ENCODE measurements around the gene MXD1. TPM values are rescaled to one million over a fixed set of nuclear protein-coding genes. Genes with fewer than 3 reads are reported as not detected.

The MXD1 gene
- total RNA-seq, 1 experiment from 2014 or later, result 6.5 TPM

DNA sequence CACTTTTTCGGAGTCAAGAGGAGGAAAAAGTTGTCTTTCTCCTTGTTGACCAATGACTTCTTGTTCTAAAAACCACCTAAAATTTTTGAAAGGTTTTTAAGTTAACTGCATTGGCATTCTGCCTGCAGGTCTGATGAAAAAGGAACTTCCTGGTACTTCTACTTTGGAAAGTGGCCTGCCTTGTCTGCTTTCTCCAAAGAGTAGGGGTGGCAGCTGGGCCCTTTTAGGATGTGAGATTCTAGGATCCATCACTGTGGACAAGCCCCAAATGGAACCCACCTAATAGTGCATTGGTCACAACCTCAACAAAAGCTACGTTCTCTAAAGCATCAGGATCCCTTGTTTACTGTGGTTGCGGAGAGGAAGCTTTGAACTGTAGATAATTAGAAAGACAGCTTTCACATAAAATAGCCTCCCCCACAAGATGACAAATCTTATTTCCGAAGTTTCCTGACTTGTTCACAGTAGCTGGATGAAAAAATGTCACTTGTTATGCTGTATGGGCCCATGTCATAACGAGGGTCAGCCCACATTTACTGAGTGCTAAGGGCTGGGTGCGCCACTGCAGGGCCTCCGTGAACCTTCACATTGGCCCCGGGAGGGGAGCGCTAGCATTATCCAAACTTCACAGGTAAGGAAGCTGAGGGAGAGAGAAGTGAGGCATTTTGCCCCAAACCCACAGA lies 29.1 kb downstream of the MXD1 start:
- in situ Hi-C loops (cut with HindIII; ENCODE audit: low pct_unique_long_range_greater_than_20kb, low sequenced_read_pairs), result no loop called here
- H3K9me3 ChIP-seq (ENCODE audit: control insufficient read depth, insufficient read depth, low read depth, low read length), result no peaks in the 10 kb centered on the region
- intact Hi-C loops (cut with micrococcal nuclease; ENCODE audit: unreplicated experiment), result no loop called here
- no peaks in the 10 kb centered on the region for H3K27me3 ChIP-seq (ENCODE audit: control insufficient read depth, insufficient read depth, low read length)
- no peak overlapping the region for H3K27ac ChIP-seq (ENCODE audit: low read length)
- ATAC-seq (no peak), DNase-seq (ENCODE audit: low read depth, low spot score) (no peak)
- H3K4me3 ChIP-seq (ENCODE audit: low read depth in 2 of 2, low read length in 2 of 2), result no peak overlapping the region
- no peak for TF ChIP-seq TCF7L2 (IDR thresholded peaks at IDR 0.05; ENCODE audit: low read depth, low read length)
- POLR2A ChIA-PET, result no interaction called here
- no TSS peak for BruUV-seq (replicated peaks)
- H3K4me1 ChIP-seq (ENCODE audit: control insufficient read depth, insufficient read depth, low read length), result peaks cover 23% of the 10 kb centered on the region
- CTCF ChIA-PET, result no interaction called here
- H3K36me3 ChIP-seq (ENCODE audit: control insufficient read depth, insufficient read depth, low read length), result no peaks in the 10 kb centered on the region

DNA sequence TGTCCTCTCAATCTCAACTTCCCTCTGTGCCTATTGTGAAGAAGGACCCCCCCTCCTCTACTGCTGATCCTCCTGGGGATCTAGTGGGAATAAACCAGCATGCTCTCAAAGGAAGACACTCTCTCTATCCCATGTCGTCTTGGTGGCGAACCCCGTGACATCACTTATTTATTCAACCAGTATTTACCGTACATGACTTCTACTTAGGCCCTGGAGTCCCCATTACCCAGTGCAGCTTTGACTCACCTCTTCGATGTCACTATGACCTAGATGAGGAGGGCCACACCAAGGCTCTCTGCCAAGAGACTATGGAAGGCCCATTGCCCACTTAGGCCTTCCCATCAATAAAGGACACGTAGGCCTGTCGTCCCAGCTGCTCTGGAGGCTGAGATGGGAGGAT lies 29.8 kb downstream of the MXD1 start:
- ChIA-PET POLR2A (no interaction called here), CTCF (no interaction called here)
- Histone ChIP-seq H3K27ac (ENCODE audit: low read length) (no peak overlapping the region), H3K4me1 (ENCODE audit: control insufficient read depth, insufficient read depth, low read length) (peaks cover 23% of the 10 kb centered on the region), H3K9me3 (ENCODE audit: control insufficient read depth, insufficient read depth, low read depth, low read length) (no peaks in the 10 kb centered on the region), H3K36me3 (ENCODE audit: control insufficient read depth, insufficient read depth, low read length) (no peaks in the 10 kb centered on the region), H3K27me3 (ENCODE audit: control insufficient read depth, insufficient read depth, low read length) (no peaks in the 10 kb centered on the region), H3K4me3 (ENCODE audit: low read depth in 2 of 2, low read length in 2 of 2) (no peak overlapping the region)
- intact Hi-C loops (cut with micrococcal nuclease; ENCODE audit: unreplicated experiment), result no loop called here
- ATAC-seq (no peak), DNase-seq (ENCODE audit: low read depth, low spot score) (no peak)
- no TSS peak for BruUV-seq (replicated peaks)
- in situ Hi-C loops (cut with HindIII; ENCODE audit: low pct_unique_long_range_greater_than_20kb, low sequenced_read_pairs), result no loop called here
- no peak for TF ChIP-seq REST (IDR thresholded peaks at IDR 0.05; ENCODE audit: insufficient read depth in 1 of 2, low read depth in 2 of 2, low read length in 1 of 2)
- no peak for TF ChIP-seq POLR2AphosphoS5 (IDR thresholded peaks at IDR 0.05; ENCODE audit: low read depth, low read length)
- TF ChIP-seq CTCF (IDR thresholded peaks at IDR 0.05), result no peak
- TF ChIP-seq TCF7L2 (IDR thresholded peaks at IDR 0.05; ENCODE audit: low read depth, low read length), result no peak
- TF ChIP-seq SIN3A (IDR thresholded peaks at IDR 0.05; ENCODE audit: borderline replicate concordance, insufficient read depth, low read depth, low read length), result no peak

GRCh38 chr2:69945441-69945840 lies 30.5 kb downstream of the MXD1 start:
- Histone ChIP-seq H3K9me3 (ENCODE audit: control insufficient read depth, insufficient read depth, low read depth, low read length) (no peaks in the 10 kb centered on the region), H3K27me3 (ENCODE audit: control insufficient read depth, insufficient read depth, low read length) (no peaks in the 10 kb centered on the region), H3K4me3 (ENCODE audit: low read depth in 2 of 2, low read length in 2 of 2) (no peak overlapping the region), H3K27ac (ENCODE audit: low read length) (peak overlapping the region; percentile 62), H3K4me1 (ENCODE audit: control insufficient read depth, insufficient read depth, low read length) (peaks cover 23% of the 10 kb centered on the region), H3K36me3 (ENCODE audit: control insufficient read depth, insufficient read depth, low read length) (no peaks in the 10 kb centered on the region)
- in situ Hi-C loops (cut with HindIII; ENCODE audit: low pct_unique_long_range_greater_than_20kb, low sequenced_read_pairs), result no loop called here
- no peak for ATAC-seq
- ChIA-PET POLR2A (no interaction called here), CTCF (no interaction called here)
- TF ChIP-seq REST (IDR thresholded peaks at IDR 0.05; ENCODE audit: insufficient read depth in 1 of 2, low read depth in 2 of 2, low read length in 1 of 2), result no peak
- no peak for TF ChIP-seq TCF7L2 (IDR thresholded peaks at IDR 0.05; ENCODE audit: low read depth, low read length)
- no peak for TF ChIP-seq CTCF (IDR thresholded peaks at IDR 0.05)
- no peak for TF ChIP-seq POLR2AphosphoS5 (IDR thresholded peaks at IDR 0.05; ENCODE audit: low read depth, low read length)
- TF ChIP-seq SIN3A (IDR thresholded peaks at IDR 0.05; ENCODE audit: borderline replicate concordance, insufficient read depth, low read depth, low read length), result no peak
- intact Hi-C loops (cut with micrococcal nuclease; ENCODE audit: unreplicated experiment), result no loop called here
- no TSS peak for BruUV-seq (replicated peaks)
- no peak for DNase-seq (ENCODE audit: low read depth, low spot score)
